Measurements from ENCODE around the gene DLG2. TPM values are rescaled to one million over a fixed set of nuclear protein-coding genes. Genes with fewer than 3 reads are reported as not detected.

The DLG2 gene
- total RNA-seq, 4 donors from 2014 or later = 11.0 to 34.2 (median 19.8) TPM

- Histone ChIP-seq H3K9me3 (no peaks in the 10 kb centered on the region), H3K27me3 (no peaks in the 10 kb centered on the region), H3K4me3 (no peak overlapping the region), H3K4me1 (no peaks in the 10 kb centered on the region), H3K27ac (no peak overlapping the region), H3K36me3 (no peaks in the 10 kb centered on the region)
- ATAC-seq = no peak
- 96 to 100% methylated on average over 2 of the region's 2 CpGs for WGBS, 2 donors (ENCODE audit: low coverage in 1 of 2)
- TF ChIP-seq POLR2A (IDR thresholded peaks at IDR 0.05) (no peak), EP300 (IDR thresholded peaks at IDR 0.05) (no peak), CTCF (IDR thresholded peaks at IDR 0.05) (no peak), POLR2AphosphoS5 (IDR thresholded peaks at IDR 0.05) (no peak)
These were observed 68.7 kb downstream of the DLG2 start for GRCh38 chr11:85558411-85558810.

DNA sequence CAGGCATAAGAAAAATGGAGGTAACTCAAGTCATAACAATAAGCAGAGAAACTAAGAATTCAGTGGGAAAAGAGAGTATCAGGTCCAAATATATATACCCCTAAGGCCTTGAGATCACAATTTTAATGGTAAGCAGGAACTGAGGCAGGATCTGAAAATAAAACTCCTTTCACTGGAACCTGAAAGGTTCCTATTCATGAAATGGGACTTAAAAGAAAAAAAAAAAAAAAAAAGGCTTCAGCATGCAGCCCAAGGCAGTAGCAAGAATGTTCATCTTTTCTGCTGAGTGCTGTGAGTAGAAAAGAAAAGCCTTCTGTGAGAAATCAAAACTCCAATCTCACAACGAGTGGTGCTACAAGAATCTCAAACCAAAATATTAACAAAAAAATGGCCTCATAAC is 75.3 kb downstream of the DLG2 start:
- TF ChIP-seq EP300 (IDR thresholded peaks at IDR 0.05) = no peak
- no peak for TF ChIP-seq POLR2A (IDR thresholded peaks at IDR 0.05)
- TF ChIP-seq CTCF (IDR thresholded peaks at IDR 0.05) = no peak
- TF ChIP-seq POLR2AphosphoS5 (IDR thresholded peaks at IDR 0.05) = no peak
- 41% methylated on average over 1 of the region's 1 CpG; no CpG with 5 or more reads in 1 of the 2 donors for WGBS, 2 donors (ENCODE audit: low coverage in 1 of 2)

GRCh38 chr11:85541683-85542082 is 85.5 kb downstream of the DLG2 start:
- no peak for ATAC-seq
- no peak overlapping the region for H3K4me3 ChIP-seq
- TF ChIP-seq POLR2A (IDR thresholded peaks at IDR 0.05) (no peak), POLR2AphosphoS5 (IDR thresholded peaks at IDR 0.05) (no peak), EP300 (IDR thresholded peaks at IDR 0.05) (no peak), CTCF (IDR thresholded peaks at IDR 0.05) (no peak)
- H3K9me3 ChIP-seq = no peaks in the 10 kb centered on the region
- no peak overlapping the region for H3K27ac ChIP-seq
- peaks cover 0 to 11% of the 10 kb centered on the region in 2 donors for H3K36me3 ChIP-seq
- H3K4me1 ChIP-seq = no peaks in the 10 kb centered on the region
- H3K27me3 ChIP-seq = no peaks in the 10 kb centered on the region

More for the DNA sequence above, 75.3 kb downstream of the DLG2 start:
- Histone ChIP-seq H3K27me3 (no peaks in the 10 kb centered on the region), H3K4me1 (no peaks in the 10 kb centered on the region), H3K4me3 (no peak overlapping the region), H3K9me3 (no peaks in the 10 kb centered on the region), H3K27ac (no peak overlapping the region), H3K36me3 (no peaks in the 10 kb centered on the region)
- no peak for ATAC-seq

GRCh38 chr11:85540635-85541205 is 86.4 kb downstream of the DLG2 start:
- 39 to 43% methylated on average over 4 to 5 of the region's 6 CpGs for WGBS, 2 donors (ENCODE audit: low coverage in 1 of 2)
- TF ChIP-seq POLR2A (IDR thresholded peaks at IDR 0.05) = no peak
- Histone ChIP-seq H3K36me3 (peaks cover 0 to 21% of the 10 kb centered on the region in 2 donors), H3K27ac (no peak overlapping the region), H3K4me1 (no peaks in the 10 kb centered on the region), H3K27me3 (no peaks in the 10 kb centered on the region), H3K4me3 (no peak overlapping the region), H3K9me3 (no peaks in the 10 kb centered on the region)
- ATAC-seq = no peak

DNA sequence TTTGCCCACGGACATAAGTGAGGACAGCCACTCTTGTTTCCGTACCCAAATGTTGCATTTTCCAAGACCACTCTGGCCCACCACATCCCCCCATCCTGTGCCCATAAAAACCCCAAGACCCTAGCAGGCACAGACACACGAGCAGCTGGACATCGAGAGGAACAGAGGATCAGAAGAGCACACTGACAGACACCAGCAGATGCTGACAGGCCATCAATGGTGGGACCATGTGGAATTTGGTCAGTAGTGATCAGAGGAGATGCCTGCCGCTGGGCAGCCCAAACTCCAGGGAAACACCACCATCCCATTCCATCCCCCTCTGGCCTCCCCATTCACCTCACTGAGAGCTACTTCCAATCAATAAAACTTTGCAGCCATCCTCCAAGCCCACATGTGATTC is 87.0 kb downstream of the DLG2 start:
- H3K4me3 ChIP-seq = no peak overlapping the region
- TF ChIP-seq POLR2AphosphoS5 (IDR thresholded peaks at IDR 0.05) (no peak), POLR2A (IDR thresholded peaks at IDR 0.05) (no peak), EP300 (IDR thresholded peaks at IDR 0.05) (no peak), CTCF (IDR thresholded peaks at IDR 0.05) (no peak)
- no peak for ATAC-seq
- H3K27me3 ChIP-seq = no peaks in the 10 kb centered on the region
- no peaks in the 10 kb centered on the region for H3K4me1 ChIP-seq
- H3K27ac ChIP-seq = no peak overlapping the region
- H3K9me3 ChIP-seq = no peaks in the 10 kb centered on the region
- H3K36me3 ChIP-seq = peaks cover 0 to 26% of the 10 kb centered on the region in 2 donors
- 91% methylated on average over 5 of the region's 5 CpGs; no CpG with 5 or more reads in 1 of the 2 donors for WGBS, 2 donors (ENCODE audit: low coverage in 1 of 2)
